Measurements from ENCODE around the gene OR4D9. TPM values are rescaled to one million over a fixed set of nuclear protein-coding genes. Genes with fewer than 3 reads are reported as not detected.
"Not testable (repeated sequence)": the region's sequence is repeated elsewhere in the genome, so short reads cannot be mapped to it uniquely, and the experiment has no call there.

OR4D9 gene
- total and polyA plus RNA-seq, 8 donors = not detected

DNA sequence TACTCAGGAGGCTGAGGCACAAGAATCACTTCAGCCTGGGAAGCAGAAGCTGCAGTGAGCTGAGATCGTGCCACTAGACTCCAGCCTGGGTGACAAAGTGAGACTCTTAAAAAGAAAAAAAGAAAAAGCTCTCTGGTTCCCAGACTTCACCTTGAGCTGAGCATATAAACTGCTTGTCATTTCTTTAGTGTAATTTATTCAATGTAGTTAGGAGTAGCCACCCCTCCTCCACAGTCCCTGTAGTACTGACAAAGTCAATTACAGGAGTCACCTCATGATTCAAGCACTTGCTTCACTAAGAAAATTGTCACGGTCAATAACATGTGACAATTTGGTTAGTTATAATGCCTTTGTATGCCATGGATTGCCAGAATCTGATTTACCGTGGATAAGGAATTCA, 31.0 kb upstream of the OR4D9 start:
- no peak overlapping the region for H3K27ac ChIP-seq
- TF ChIP-seq, protein P1, sequence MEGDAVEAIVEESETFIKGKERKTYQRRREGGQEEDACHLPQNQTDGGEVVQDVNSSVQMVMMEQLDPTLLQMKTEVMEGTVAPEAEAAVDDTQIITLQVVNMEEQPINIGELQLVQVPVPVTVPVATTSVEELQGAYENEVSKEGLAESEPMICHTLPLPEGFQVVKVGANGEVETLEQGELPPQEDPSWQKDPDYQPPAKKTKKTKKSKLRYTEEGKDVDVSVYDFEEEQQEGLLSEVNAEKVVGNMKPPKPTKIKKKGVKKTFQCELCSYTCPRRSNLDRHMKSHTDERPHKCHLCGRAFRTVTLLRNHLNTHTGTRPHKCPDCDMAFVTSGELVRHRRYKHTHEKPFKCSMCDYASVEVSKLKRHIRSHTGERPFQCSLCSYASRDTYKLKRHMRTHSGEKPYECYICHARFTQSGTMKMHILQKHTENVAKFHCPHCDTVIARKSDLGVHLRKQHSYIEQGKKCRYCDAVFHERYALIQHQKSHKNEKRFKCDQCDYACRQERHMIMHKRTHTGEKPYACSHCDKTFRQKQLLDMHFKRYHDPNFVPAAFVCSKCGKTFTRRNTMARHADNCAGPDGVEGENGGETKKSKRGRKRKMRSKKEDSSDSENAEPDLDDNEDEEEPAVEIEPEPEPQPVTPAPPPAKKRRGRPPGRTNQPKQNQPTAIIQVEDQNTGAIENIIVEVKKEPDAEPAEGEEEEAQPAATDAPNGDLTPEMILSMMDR (IDR thresholded peaks at IDR 0.05) = no peak
- DNase-seq = no peak
- H3K9me3 ChIP-seq = no peaks in the 10 kb centered on the region
- ATAC-seq = no peak
- H3K4me3 ChIP-seq = no peak overlapping the region
- H3K36me3 ChIP-seq = no peaks in the 10 kb centered on the region
- intact Hi-C loops (cut with DNase I) = no loop called here
- H3K27me3 ChIP-seq = no peaks in the 10 kb centered on the region
- WGBS, 2 donors = 76 to 79% methylated on average over 3 of the region's 3 CpGs
- peaks cover 0 to 4% (median 0%) of the 10 kb centered on the region in 3 donors for H3K4me1 ChIP-seq
- no peak for FAIRE-seq

GRCh38 chr11:59501931-59502330, 9.4 kb upstream of the OR4D9 start:
- intact Hi-C loops (cut with DNase I) = no loop called here
- no peak overlapping the region for H3K4me3 ChIP-seq
- DNase-seq = no peak
- WGBS, 2 donors = 34 to 79% methylated on average over 1 of the region's 1 CpG
- H3K4me1 ChIP-seq = no peaks in the 10 kb centered on the region
- no peak for FAIRE-seq
- H3K27me3 ChIP-seq = no peaks in the 10 kb centered on the region
- no peaks in the 10 kb centered on the region for H3K36me3 ChIP-seq
- TF ChIP-seq, protein P1 (IDR thresholded peaks at IDR 0.05) = no peak
- no peak overlapping the region for H3K27ac ChIP-seq
- no peaks in the 10 kb centered on the region for H3K9me3 ChIP-seq
- no peak for ATAC-seq

DNA sequence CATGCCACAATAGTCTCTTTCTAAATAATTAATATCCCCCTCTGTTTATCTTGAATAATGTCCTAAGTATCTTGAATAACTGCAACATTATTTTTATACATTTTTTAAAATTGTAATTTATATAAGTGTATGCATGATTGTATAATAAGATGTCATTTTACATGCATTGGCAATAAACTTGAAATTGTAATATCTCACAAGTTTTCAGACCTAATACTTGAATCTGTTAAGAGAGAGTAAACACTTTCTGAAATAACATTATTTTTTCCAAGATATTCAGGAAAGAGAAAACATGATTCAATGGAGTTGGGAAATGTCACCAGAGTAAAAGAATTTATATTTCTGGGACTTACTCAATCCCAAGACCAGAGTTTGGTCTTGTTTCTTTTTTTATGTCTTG, 8.1 kb upstream of the OR4D9 start, which contains the start of gene OR4D11:
TSS of gene OR4D11 (plus strand) at position 301 of the 400 bp plus-strand sequence. CDS start at position 301, 0 bp downstream.
- Histone ChIP-seq H3K27ac (no peak within 1 kb of the TSS), H3K36me3 (no peaks in the 10 kb centered on the region), H3K4me3 (no peak within 1 kb of the TSS), H3K27me3 (no peaks in the 10 kb centered on the region), H3K9me3 (no peaks in the 10 kb centered on the region), H3K4me1 (no peaks in the 10 kb centered on the region)
- no peak for FAIRE-seq
- TF ChIP-seq, protein P1 (IDR thresholded peaks at IDR 0.05) = no peak
- no peak for DNase-seq
- intact Hi-C loops (cut with DNase I) = no loop called here
- ATAC-seq = no peak

DNA sequence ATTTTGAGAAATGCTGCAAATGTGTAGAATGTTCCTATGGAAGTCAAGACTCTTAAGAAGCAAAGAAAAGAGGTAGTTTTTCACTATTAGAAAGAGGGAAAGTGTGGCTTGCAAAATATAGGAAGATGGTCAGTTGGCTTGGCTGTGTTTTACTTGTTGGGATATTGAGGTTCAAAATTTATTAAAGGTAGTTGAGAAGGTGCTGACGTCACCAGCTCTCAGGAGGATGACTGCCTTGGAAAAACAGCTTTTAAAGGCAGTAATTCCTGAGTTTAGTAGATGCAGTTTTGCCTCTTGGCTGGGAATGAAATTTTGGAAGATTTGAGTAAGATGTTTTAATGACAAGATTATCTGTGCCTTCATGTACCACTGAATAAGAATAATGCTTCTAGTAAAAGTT, 336 bp downstream of the OR4D9 start:
- FAIRE-seq = no peak
- 39 to 57% methylated on average over 1 of the region's 1 CpG for WGBS, 2 donors
- no peaks in the 10 kb centered on the region for H3K36me3 ChIP-seq

DNA sequence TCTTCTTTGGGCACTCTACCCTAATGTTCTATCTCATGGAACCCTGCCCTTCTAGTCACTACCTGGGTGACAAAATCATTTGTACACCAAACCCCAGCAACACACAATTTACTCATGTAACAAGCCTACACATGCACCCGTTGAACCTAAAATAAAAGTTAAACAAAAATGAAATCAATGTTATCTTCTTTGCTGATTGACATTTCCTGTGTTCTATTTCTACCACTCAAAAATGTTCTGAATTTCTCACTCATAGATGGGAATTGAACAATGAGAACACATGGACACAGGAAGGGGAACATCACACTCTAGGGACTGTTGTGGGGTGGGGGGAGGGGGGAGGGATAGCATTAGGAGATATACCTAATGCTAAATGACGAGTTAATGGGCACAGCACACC, 8.8 kb downstream of the OR4D9 start:
- intact Hi-C loops (cut with DNase I); H3K36me3 ChIP-seq: not testable (repeated sequence)
- WGBS, 2 donors = 43 to 45% methylated on average over 2 of the region's 2 CpGs

More for the DNA sequence above, 336 bp downstream of the OR4D9 start:
- H3K4me1 ChIP-seq = no peaks in the 10 kb centered on the region
- no peaks in the 10 kb centered on the region for H3K9me3 ChIP-seq
- H3K27ac ChIP-seq = no peak overlapping the region
- intact Hi-C loops (cut with DNase I) = no loop called here
- no peak overlapping the region for H3K4me3 ChIP-seq
- no peaks in the 10 kb centered on the region for H3K27me3 ChIP-seq
- DNase-seq = no peak
- no peak for ATAC-seq
- TF ChIP-seq, protein P1 (IDR thresholded peaks at IDR 0.05) = no peak

More for the DNA sequence above, 8.8 kb downstream of the OR4D9 start:
- DNase-seq, FAIRE-seq, H3K27ac ChIP-seq, H3K9me3 ChIP-seq, H3K27me3 ChIP-seq, H3K4me1 ChIP-seq, ATAC-seq, H3K4me3 ChIP-seq: not testable (repeated sequence)
